GM21360 (cell line): ENCODE measurements around the gene MBIP.

ENCODE experiments used
- ATAC-seq: cut with Tn5 transposase; IDR thresholded peaks from one replicate; pipeline ENCODE4 v1.9.1; 2021; ENCODE audit warnings: mild to moderate bottlenecking, moderate library complexity; ENCODE audit not compliant: unreplicated experiment

MBIP gene

GRCh38 chr14:36271222-36271621 is 49.2 kb downstream of the MBIP start:
- ATAC-seq = no peak

DNA sequence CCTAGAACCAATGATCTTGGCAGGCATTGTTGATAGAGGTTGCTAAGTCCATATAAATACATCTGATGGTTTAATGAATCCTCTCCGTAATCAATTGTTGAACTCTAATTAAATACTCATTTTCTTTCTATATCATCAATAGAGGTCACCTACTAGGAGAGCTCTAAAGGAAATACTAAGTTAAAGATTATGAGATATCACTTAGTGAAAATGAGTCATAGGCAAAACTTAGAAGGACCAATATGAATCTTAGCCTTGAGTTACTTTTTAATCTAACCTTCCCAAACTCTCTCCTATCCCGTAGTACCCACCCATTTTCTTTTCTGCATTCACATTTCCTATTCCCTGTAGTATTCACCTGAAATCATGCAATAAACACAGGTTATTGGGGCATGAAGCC is 50.2 kb downstream of the MBIP start:
- ATAC-seq = no peak

DNA sequence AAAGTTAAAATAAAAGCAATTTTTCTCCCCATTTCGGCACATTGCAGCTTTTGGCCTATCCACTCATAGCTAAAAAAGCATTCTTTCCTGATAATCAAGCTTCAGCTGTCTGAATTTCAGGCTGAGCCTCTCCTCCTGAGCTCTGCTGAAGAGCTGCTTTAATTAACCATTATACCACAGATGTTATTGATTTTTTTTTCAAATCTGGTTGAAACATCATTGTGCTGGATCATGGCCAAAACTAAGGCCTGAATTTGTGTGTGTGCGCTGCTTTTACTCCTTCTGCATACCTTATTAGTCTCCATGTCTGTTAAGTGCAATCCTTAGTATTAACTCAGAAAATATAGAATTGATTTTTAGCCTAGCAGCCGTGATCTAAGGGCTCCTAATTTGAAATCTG is 52.3 kb downstream of the MBIP start:
- ATAC-seq = no peak

DNA sequence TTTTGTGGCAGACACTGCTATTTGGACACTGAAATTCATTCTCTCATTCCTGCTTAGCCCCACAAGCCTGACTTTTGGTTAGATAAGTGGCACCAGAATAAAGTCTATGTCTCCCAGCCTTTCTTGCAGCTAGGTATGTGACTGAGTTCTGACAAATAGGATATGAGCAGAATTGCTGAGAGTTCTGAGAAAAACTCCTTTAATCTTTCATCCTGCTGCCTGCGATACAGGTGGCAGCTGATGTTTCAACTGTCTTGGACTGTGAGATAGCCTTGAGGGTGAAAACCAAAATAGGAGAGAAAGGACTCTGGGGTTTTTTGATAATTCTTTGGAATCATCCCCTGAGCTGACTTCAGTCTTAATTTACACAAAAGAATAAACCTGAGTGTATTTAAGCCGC is 55.8 kb downstream of the MBIP start:
- ATAC-seq = no peak

- no peak for ATAC-seq
Observed at GRCh38 chr14:36264107-36264506, 56.3 kb downstream of the MBIP start.

- ATAC-seq = no peak
Observed at GRCh38 chr14:36260970-36261640, 59.3 kb downstream of the MBIP start.

- no peak for ATAC-seq
Observed at GRCh38 chr14:36258241-36258640, 62.2 kb downstream of the MBIP start.

- ATAC-seq = no peak
Observed at GRCh38 chr14:36256126-36256801, 64.2 kb downstream of the MBIP start.

GRCh38 chr14:36254020-36254624 is 66.3 kb downstream of the MBIP start:
- ATAC-seq = no peak
